ENCODE results near the gene ABCD3. TPM values are rescaled to one million over a fixed set of nuclear protein-coding genes. Genes with fewer than 3 reads are reported as not detected.

Gene ABCD3
- total RNA-seq, 1 donor from 2014 or later, result 35.0 TPM

GRCh38 chr1:94462606-94463005, 44.4 kb downstream of the ABCD3 start:
- no peaks in the 10 kb centered on the region for H3K27me3 Mint-ChIP-seq (ENCODE audit: low read depth)
- H3K4me1 Mint-ChIP-seq, result no peaks in the 10 kb centered on the region
- TF ChIP-seq CTCF (conservative IDR thresholded peaks at IDR 0.05), result no peak
- peaks cover 32% of the 10 kb centered on the region for H3K36me3 Mint-ChIP-seq (ENCODE audit: low read depth)
- H3K4me3 Mint-ChIP-seq, result no peak overlapping the region
- H3K27ac Mint-ChIP-seq (ENCODE audit: unreplicated experiment), result no peak overlapping the region
- no peak for DNase-seq (ENCODE audit: low read depth, low spot score)
- no peaks in the 10 kb centered on the region for H3K9me3 Mint-ChIP-seq

- Mint-ChIP-seq H3K27ac (ENCODE audit: unreplicated experiment) (no peak overlapping the region), H3K9me3 (no peaks in the 10 kb centered on the region), H3K36me3 (ENCODE audit: low read depth) (peaks cover 32% of the 10 kb centered on the region), H3K4me3 (no peak overlapping the region), H3K27me3 (ENCODE audit: low read depth) (no peaks in the 10 kb centered on the region), H3K4me1 (no peaks in the 10 kb centered on the region)
- DNase-seq (ENCODE audit: low read depth, low spot score), result no peak
- no peak for TF ChIP-seq CTCF (conservative IDR thresholded peaks at IDR 0.05)
Observed at GRCh38 chr1:94463056-94463764, 45.0 kb downstream of the ABCD3 start.

- no peak for TF ChIP-seq CTCF (conservative IDR thresholded peaks at IDR 0.05)
- no peak for DNase-seq (ENCODE audit: low read depth, low spot score)
- H3K27me3 Mint-ChIP-seq (ENCODE audit: low read depth), result no peaks in the 10 kb centered on the region
- H3K27ac Mint-ChIP-seq (ENCODE audit: unreplicated experiment), result no peak overlapping the region
- no peaks in the 10 kb centered on the region for H3K9me3 Mint-ChIP-seq
- peaks cover 32% of the 10 kb centered on the region for H3K36me3 Mint-ChIP-seq (ENCODE audit: low read depth)
- H3K4me3 Mint-ChIP-seq, result no peak overlapping the region
- H3K4me1 Mint-ChIP-seq, result no peaks in the 10 kb centered on the region
Observed at GRCh38 chr1:94463765-94464330, 45.7 kb downstream of the ABCD3 start.

- H3K27ac Mint-ChIP-seq (ENCODE audit: unreplicated experiment), result no peak overlapping the region
- no peak for TF ChIP-seq CTCF (conservative IDR thresholded peaks at IDR 0.05)
- H3K9me3 Mint-ChIP-seq, result no peaks in the 10 kb centered on the region
- H3K4me1 Mint-ChIP-seq, result no peaks in the 10 kb centered on the region
- peaks cover 13% of the 10 kb centered on the region for H3K36me3 Mint-ChIP-seq (ENCODE audit: low read depth)
- H3K4me3 Mint-ChIP-seq, result no peak overlapping the region
- no peak for DNase-seq (ENCODE audit: low read depth, low spot score)
- H3K27me3 Mint-ChIP-seq (ENCODE audit: low read depth), result no peaks in the 10 kb centered on the region
Observed at GRCh38 chr1:94468708-94469107, 50.5 kb downstream of the ABCD3 start.

GRCh38 chr1:94471271-94471670, 53.1 kb downstream of the ABCD3 start:
- Mint-ChIP-seq H3K9me3 (no peaks in the 10 kb centered on the region), H3K27me3 (ENCODE audit: low read depth) (no peaks in the 10 kb centered on the region), H3K36me3 (ENCODE audit: low read depth) (peaks cover 3% of the 10 kb centered on the region), H3K4me1 (no peaks in the 10 kb centered on the region), H3K4me3 (no peak overlapping the region), H3K27ac (ENCODE audit: unreplicated experiment) (no peak overlapping the region)
- DNase-seq (ENCODE audit: low read depth, low spot score), result no peak
- TF ChIP-seq CTCF (conservative IDR thresholded peaks at IDR 0.05), result no peak
